DOHH2 (cell line): ENCODE data around the gene ZBTB43.
"Not testable (repeated sequence)": the region's sequence is repeated elsewhere in the genome, so short reads cannot be mapped to it uniquely, and the experiment has no call there.

Experiments
- H3F3A ChIP-seq: fragments of 200-600 bp; sonication (generic), shearing (Covaris generic); 2 replicates; pipeline ENCODE4 v1.6.0; 2016; ENCODE audit warnings: antibody characterized with exemption, mild to moderate bottlenecking; ENCODE audit not compliant: control insufficient read depth, insufficient read depth
- H3K27ac ChIP-seq: fragments of 200-600 bp; sonication (generic); 2 replicates; pipeline ENCODE4 v1.5.1; 2014; ENCODE audit warnings: low read depth, mild to moderate bottlenecking, low read length, moderate library complexity
- H3K27me3 ChIP-seq: fragments of 200-600 bp; sonication (generic); 2 replicates; pipeline ENCODE4 v1.6.1; 2014; ENCODE audit warnings: mild to moderate bottlenecking, low read length, mixed read lengths; ENCODE audit not compliant: control insufficient read depth
- H3K36me3 ChIP-seq: fragments of 200-600 bp; sonication (generic); 2 replicates; pipeline ENCODE4 v1.6.1; 2014; ENCODE audit warnings: mild to moderate bottlenecking, low read length, moderate library complexity, mixed read lengths; ENCODE audit not compliant: control insufficient read depth
- H3K4me1 ChIP-seq: fragments of 200-600 bp; sonication (generic); 2 replicates; pipeline ENCODE4 v1.6.1; 2014; ENCODE audit warnings: mild to moderate bottlenecking, low read length, mixed read lengths; ENCODE audit not compliant: control insufficient read depth
- H3K4me2 ChIP-seq: fragments of 200-600 bp; sonication (generic); 2 replicates; pipeline ENCODE4 v1.6.0; 2014; ENCODE audit warnings: mild to moderate bottlenecking, low read length, moderate library complexity
- H3K4me3 ChIP-seq: fragments of 200-600 bp; sonication (generic); 2 replicates; pipeline ENCODE4 v1.5.1; 2014; ENCODE audit warnings: mild to moderate bottlenecking, low read length, mixed read lengths
- H3K79me2 ChIP-seq: fragments of 200-600 bp; sonication (generic); 2 replicates; pipeline ENCODE4 v1.6.1; 2014; ENCODE audit warnings: mild to moderate bottlenecking, low read length, mixed read lengths; ENCODE audit not compliant: control insufficient read depth
- H3K9me2 ChIP-seq: fragments of 200-600 bp; sonication (generic); replicated peaks from 2 replicates; pipeline ENCODE4 v1.6.1; 2014; ENCODE audit warnings: mild to moderate bottlenecking, low read length, mixed read lengths; ENCODE audit not compliant: control insufficient read depth
- H3K9me3 ChIP-seq: fragments of 200-600 bp; sonication (generic); 2 replicates; pipeline ENCODE4 v1.6.1; 2014; ENCODE audit warnings: antibody characterized with exemption, low read length, mixed read lengths; ENCODE audit not compliant: control insufficient read depth, insufficient read depth
- H4K20me1 ChIP-seq: fragments of 200-600 bp; sonication (generic); 2 replicates; pipeline ENCODE4 v1.6.0; 2014; ENCODE audit warnings: low read depth, mild to moderate bottlenecking, antibody characterized with exemption, low read length, moderate library complexity; ENCODE audit not compliant: control insufficient read depth, insufficient read depth
- EZH2phosphoT487 ChIP-seq: fragments of 200-600 bp; sonication (generic); IDR thresholded peaks from 2 replicates; pipeline ENCODE4 v1.6.1; 2017; ENCODE audit warnings: borderline replicate concordance, mild to moderate bottlenecking, antibody characterized with exemption, low read length, moderate library complexity, mixed read lengths
- TF ChIP-seq, protein P1 (sequence below): fragments of 200-600 bp; sonication (generic); IDR thresholded peaks from one replicate; pipeline ENCODE4 v1.5.1; 2014; ENCODE audit warnings: antibody characterized with exemption, mild to moderate bottlenecking, low read depth, low read length; ENCODE audit not compliant: poor library complexity, severe bottlenecking

ZBTB43 gene

DNA sequence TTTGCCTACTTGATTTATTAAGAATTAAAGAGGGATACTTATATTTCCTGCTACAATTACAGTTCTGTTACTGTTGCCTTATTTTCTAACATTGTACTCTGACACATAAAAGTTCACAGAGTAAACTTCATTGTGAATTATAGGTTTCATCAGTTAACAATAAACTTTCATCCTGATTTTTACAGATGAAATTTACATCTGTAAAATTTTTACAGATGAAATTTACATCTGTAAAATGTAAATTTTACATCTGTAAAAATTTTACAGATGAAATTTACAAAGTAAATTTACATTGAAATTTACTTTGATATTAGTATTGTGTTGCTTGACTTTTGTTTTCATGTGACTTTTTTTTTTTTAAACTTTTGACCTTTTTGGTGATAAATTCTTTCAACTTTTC is 9.3 kb downstream of the ZBTB43 start:
- H3K27me3 ChIP-seq: no peaks in the 10 kb centered on the region
- peaks cover 35% of the 10 kb centered on the region for H3K4me1 ChIP-seq
- peaks cover 7% of the 10 kb centered on the region; the same call in 1 of the 2 replicates for H3F3A ChIP-seq
- peaks cover 84% of the 10 kb centered on the region for H3K79me2 ChIP-seq
- TF ChIP-seq, protein P1, sequence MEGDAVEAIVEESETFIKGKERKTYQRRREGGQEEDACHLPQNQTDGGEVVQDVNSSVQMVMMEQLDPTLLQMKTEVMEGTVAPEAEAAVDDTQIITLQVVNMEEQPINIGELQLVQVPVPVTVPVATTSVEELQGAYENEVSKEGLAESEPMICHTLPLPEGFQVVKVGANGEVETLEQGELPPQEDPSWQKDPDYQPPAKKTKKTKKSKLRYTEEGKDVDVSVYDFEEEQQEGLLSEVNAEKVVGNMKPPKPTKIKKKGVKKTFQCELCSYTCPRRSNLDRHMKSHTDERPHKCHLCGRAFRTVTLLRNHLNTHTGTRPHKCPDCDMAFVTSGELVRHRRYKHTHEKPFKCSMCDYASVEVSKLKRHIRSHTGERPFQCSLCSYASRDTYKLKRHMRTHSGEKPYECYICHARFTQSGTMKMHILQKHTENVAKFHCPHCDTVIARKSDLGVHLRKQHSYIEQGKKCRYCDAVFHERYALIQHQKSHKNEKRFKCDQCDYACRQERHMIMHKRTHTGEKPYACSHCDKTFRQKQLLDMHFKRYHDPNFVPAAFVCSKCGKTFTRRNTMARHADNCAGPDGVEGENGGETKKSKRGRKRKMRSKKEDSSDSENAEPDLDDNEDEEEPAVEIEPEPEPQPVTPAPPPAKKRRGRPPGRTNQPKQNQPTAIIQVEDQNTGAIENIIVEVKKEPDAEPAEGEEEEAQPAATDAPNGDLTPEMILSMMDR: no peak
- no peak for TF ChIP-seq EZH2phosphoT487
- H3K27ac ChIP-seq: no peak overlapping the region
- H3K36me3 ChIP-seq: peaks cover 75% of the 10 kb centered on the region
- H3K4me2 ChIP-seq: no peak overlapping the region
- peaks cover 12% of the 10 kb centered on the region; the same call in 1 of the 2 replicates for H3K9me3 ChIP-seq
- no peaks in the 10 kb centered on the region for H4K20me1 ChIP-seq
- no peaks in the 10 kb centered on the region for H3K9me2 ChIP-seq
- H3K4me3 ChIP-seq: no peak overlapping the region

DNA sequence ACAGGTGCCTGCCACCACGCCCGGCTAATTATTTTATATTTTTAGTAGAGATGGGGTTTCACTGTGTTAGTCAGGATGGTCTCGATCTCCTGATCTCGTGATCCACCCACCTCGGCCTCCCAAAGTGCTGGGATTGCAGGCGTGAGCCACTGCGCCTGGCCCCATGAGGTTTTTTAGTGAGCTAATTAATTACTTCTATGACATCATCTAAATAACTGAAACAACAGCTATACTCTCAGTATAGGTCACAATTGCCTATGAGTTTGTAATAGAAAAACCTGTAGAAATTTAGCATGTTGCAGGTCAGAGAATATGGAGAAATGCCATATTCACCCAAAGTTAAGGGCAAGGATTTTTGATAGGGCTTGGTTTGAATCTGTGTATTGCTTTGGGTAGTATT is 12.8 kb downstream of the ZBTB43 start:
- H3K4me3 ChIP-seq, H3K4me2 ChIP-seq, H3K9me2 ChIP-seq, H3K27ac ChIP-seq, H3K4me1 ChIP-seq, H3F3A ChIP-seq, H4K20me1 ChIP-seq, H3K27me3 ChIP-seq: not testable (repeated sequence)
- H3K9me3 ChIP-seq: peaks cover 22% of the 10 kb centered on the region; the same call in 1 of the 2 replicates
- H3K79me2 ChIP-seq: peaks cover 72% of the 10 kb centered on the region
- peaks cover 63% of the 10 kb centered on the region for H3K36me3 ChIP-seq

DNA sequence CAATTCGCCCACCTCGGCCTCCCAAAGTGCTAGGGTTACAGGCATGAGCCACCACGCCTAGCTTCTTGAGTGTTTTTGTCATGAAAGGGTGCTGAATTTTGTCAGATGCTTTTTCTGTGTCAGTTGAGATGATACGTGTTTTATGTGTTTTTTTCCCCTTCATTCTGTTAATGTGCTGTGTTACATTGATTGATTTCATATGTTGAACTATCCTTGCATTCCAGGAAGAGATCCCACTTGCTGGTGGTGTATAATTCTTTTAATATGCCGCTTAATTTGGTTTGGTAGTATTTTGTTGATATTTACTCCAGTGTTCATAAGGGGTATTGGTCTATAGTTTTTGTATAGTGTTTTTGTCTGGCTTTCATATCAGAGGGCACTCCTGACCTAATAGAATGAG is 13.6 kb downstream of the ZBTB43 start:
- H3K79me2 ChIP-seq: peaks cover 64% of the 10 kb centered on the region
- H4K20me1 ChIP-seq: no peaks in the 10 kb centered on the region
- H3K4me1 ChIP-seq: no peaks in the 10 kb centered on the region
- H3K27ac ChIP-seq: no peak overlapping the region
- no peak overlapping the region for H3K4me2 ChIP-seq
- H3K4me3 ChIP-seq: no peak overlapping the region
- TF ChIP-seq, protein P1: no peak
- no peak for TF ChIP-seq EZH2phosphoT487
- H3F3A ChIP-seq: peaks cover 7% of the 10 kb centered on the region; the same call in 1 of the 2 replicates
- no peaks in the 10 kb centered on the region for H3K9me2 ChIP-seq
- peaks cover 54% of the 10 kb centered on the region for H3K36me3 ChIP-seq
- peaks cover 22% of the 10 kb centered on the region; the same call in 1 of the 2 replicates for H3K9me3 ChIP-seq
- H3K27me3 ChIP-seq: no peaks in the 10 kb centered on the region

DNA sequence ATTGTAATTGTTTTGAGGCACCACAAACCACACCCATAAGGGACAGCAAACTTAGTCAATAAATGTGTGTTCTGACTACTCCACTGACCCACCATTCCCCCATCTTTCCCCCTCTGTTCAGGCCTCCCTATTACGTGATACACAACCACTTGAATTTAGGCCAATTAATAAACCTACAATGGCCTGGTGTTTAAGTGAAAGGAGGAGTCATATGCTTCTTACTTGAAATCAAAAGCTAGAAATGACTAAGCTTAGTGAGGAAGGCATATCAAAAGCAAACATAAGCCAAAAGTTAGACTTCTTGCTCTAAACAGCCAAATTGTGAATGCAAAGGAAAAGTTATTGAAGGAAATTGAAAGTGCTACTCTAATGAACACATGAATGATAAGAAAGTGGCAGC is 14.6 kb downstream of the ZBTB43 start:
- Histone ChIP-seq H3K79me2 (peaks cover 59% of the 10 kb centered on the region), H4K20me1 (no peaks in the 10 kb centered on the region), H3K4me1 (no peaks in the 10 kb centered on the region), H3K27ac (no peak overlapping the region), H3K9me2 (no peaks in the 10 kb centered on the region), H3F3A (peaks cover 7% of the 10 kb centered on the region; the same call in 1 of the 2 replicates), H3K9me3 (peaks cover 22% of the 10 kb centered on the region; the same call in 1 of the 2 replicates), H3K4me2 (no peak overlapping the region), H3K4me3 (no peak overlapping the region), H3K27me3 (no peaks in the 10 kb centered on the region), H3K36me3 (peaks cover 48% of the 10 kb centered on the region)
- no peak for TF ChIP-seq EZH2phosphoT487
- TF ChIP-seq, protein P1: no peak
